Gastroesophageal sphincter (tissue), 4 donors: ENCODE results near the gene KMT2C. TPM values are rescaled to one million over a fixed set of nuclear protein-coding genes. Genes with fewer than 3 reads are reported as not detected.
"Not testable (repeated sequence)": the region's sequence is repeated elsewhere in the genome, so short reads cannot be mapped to it uniquely, and the experiment has no call there.

Source experiments
- ATAC-seq: fragments of 150-250 bp; one replicate; pipeline ENCODE4 v1.9.1; 2016; ENCODE audit warnings: mild to moderate bottlenecking, moderate library complexity
- H3K27ac ChIP-seq, 4 donors: fragments of 200-600 bp; sonication (generic) in 3 of 4; 1 replicate in 3 of 4; 2 replicates in 1 of 4; pipeline ENCODE4 v1.5.1; 2016 to 2019
- H3K27me3 ChIP-seq: fragments of 200-600 bp; sonication (generic); one replicate; pipeline ENCODE4 v1.5.1; 2019
- H3K36me3 ChIP-seq, 2 donors: fragments of 200-600 bp; sonication (generic); one replicate each; pipeline ENCODE4 v1.5.1; 2019; ENCODE audit warnings: control low read depth in 1 of 2
- H3K4me1 ChIP-seq, 3 donors: fragments of 200-600 bp; sonication (generic); 1 replicate in 2 of 3; 2 replicates in 1 of 3; pipeline ENCODE4 v1.5.1; 2016 to 2019; ENCODE audit warnings: control low read depth in 2 of 3
- H3K4me3 ChIP-seq, 2 donors: fragments of 200-600 bp; sonication (generic); one replicate each; pipeline ENCODE4 v1.5.1; 2019; ENCODE audit warnings: mild to moderate bottlenecking in 1 of 2, moderate library complexity in 1 of 2
- H3K9me3 ChIP-seq, 3 donors: fragments of 200-600 bp; sonication (generic); one replicate each; pipeline ENCODE4 v1.5.1; 2017 to 2019; ENCODE audit warnings: control low read depth in 2 of 3
- CTCF ChIP-seq, 4 experiments: fragments of 200-600 bp in 2 of 4; fragments of 450-650 bp in 2 of 4; sonication (generic) in 1 of 4; IDR thresholded peaks; one replicate each; pipeline ENCODE4 v1.5.1; 2017 to 2019; ENCODE audit warnings: antibody characterized with exemption in 4 of 4, mild to moderate bottlenecking in 2 of 4, moderate library complexity in 2 of 4
- EP300 ChIP-seq: sonication (generic); formaldehyde crosslinking; IDR thresholded peaks from one replicate; pipeline ENCODE4 v1.6.1; 2017; ENCODE audit warnings: antibody characterized with exemption, mild to moderate bottlenecking
- POLR2A ChIP-seq, 2 donors: fragments of 450-650 bp; IDR thresholded peaks; one replicate each; pipeline ENCODE4 v1.6.1; 2017; ENCODE audit warnings: antibody characterized with exemption in 2 of 2, mild to moderate bottlenecking in 2 of 2, moderate library complexity in 1 of 2
- POLR2AphosphoS5 ChIP-seq: sonication (generic); formaldehyde crosslinking; IDR thresholded peaks from one replicate; pipeline ENCODE4 v1.6.1; 2017; ENCODE audit warnings: antibody characterized with exemption
- WGBS, 2 donors: methylation state at CpG; one replicate each; pipeline ENCODE4 v1.1.5; 2018; ENCODE audit warnings: low coverage in 1 of 2; 5-methylcytosine and 5-hydroxymethylcytosine counted together
- total RNA-seq, 4 donors: library from RNA; depleted of rRNA; stranded (reverse); fragments of >200 nt; gene quantifications; one replicate each; pipeline ENCODE4 v1.1.0, GENCODE V29; 2016

Gene KMT2C
- total RNA-seq, 4 donors from 2014 or later, result 63.0 to 84.8 (median 75.5) TPM

- Histone ChIP-seq H3K9me3 (no peaks in the 10 kb centered on the region), H3K4me3 (no peak overlapping the region), H3K27ac (no peak overlapping the region), H3K36me3 (no peaks in the 10 kb centered on the region), H3K4me1 (peaks cover 0 to 21% (median 0%) of the 10 kb centered on the region in 3 donors), H3K27me3 (no peaks in the 10 kb centered on the region)
- ATAC-seq, result no peak
- 85 to 90% methylated on average over 2 of the region's 2 CpGs for WGBS, 2 donors
- no peak for TF ChIP-seq CTCF (IDR thresholded peaks at IDR 0.05)
- TF ChIP-seq POLR2AphosphoS5, result no peak
- no peak for TF ChIP-seq POLR2A (IDR thresholded peaks at IDR 0.05)
- no peak for TF ChIP-seq EP300
These were observed 21.0 kb downstream of the KMT2C start for GRCh38 chr7:152414779-152415178.

GRCh38 chr7:152411389-152411788, 24.4 kb downstream of the KMT2C start:
- H3K4me3 ChIP-seq, result peak overlapping the region in 1 of 2 donors; percentile 13
- no peaks in the 10 kb centered on the region for H3K36me3 ChIP-seq
- no peak overlapping the region for H3K27ac ChIP-seq
- H3K27me3 ChIP-seq, result no peaks in the 10 kb centered on the region
- WGBS, 2 donors, result 5 to 12% methylated on average over 5 of the region's 5 CpGs
- no peak for TF ChIP-seq POLR2A (IDR thresholded peaks at IDR 0.05)
- no peak for TF ChIP-seq POLR2AphosphoS5
- TF ChIP-seq EP300, result no peak
- TF ChIP-seq CTCF (IDR thresholded peaks at IDR 0.05), result no peak
- no peaks in the 10 kb centered on the region for H3K9me3 ChIP-seq
- peaks cover 0 to 21% (median 0%) of the 10 kb centered on the region in 3 donors for H3K4me1 ChIP-seq
- ATAC-seq, result no peak

- WGBS, 2 donors, result 10 to 22% methylated on average over 3 of the region's 3 CpGs
- ATAC-seq, result no peak
These were observed 29.3 kb downstream of the KMT2C start for GRCh38 chr7:152406491-152406890.

GRCh38 chr7:152406030-152406429, 29.8 kb downstream of the KMT2C start:
- peak; percentile 9 for ATAC-seq
- 43 to 52% methylated on average over 2 of the region's 2 CpGs for WGBS, 2 donors
- H3K36me3 ChIP-seq, result not testable (repeated sequence)

More at GRCh38 chr7:152406491-152406890, 29.3 kb downstream of the KMT2C start:
- Histone ChIP-seq H3K4me1 (peaks cover 0 to 10% (median 0%) of the 10 kb centered on the region in 3 donors), H3K27me3 (no peaks in the 10 kb centered on the region), H3K27ac (no peak overlapping the region), H3K9me3 (no peaks in the 10 kb centered on the region), H3K4me3 (no peak overlapping the region), H3K36me3 (no peaks in the 10 kb centered on the region)
- TF ChIP-seq POLR2AphosphoS5, result no peak
- no peak for TF ChIP-seq CTCF (IDR thresholded peaks at IDR 0.05)
- no peak for TF ChIP-seq POLR2A (IDR thresholded peaks at IDR 0.05)
- TF ChIP-seq EP300, result no peak

GRCh38 chr7:152403726-152404125, 32.1 kb downstream of the KMT2C start:
- H3K36me3 ChIP-seq, result no peaks in the 10 kb centered on the region
- no peaks in the 10 kb centered on the region for H3K9me3 ChIP-seq
- H3K4me3 ChIP-seq, result no peak overlapping the region
- peaks cover 0 to 6% (median 0%) of the 10 kb centered on the region in 3 donors for H3K4me1 ChIP-seq
- no peak overlapping the region for H3K27ac ChIP-seq
- WGBS, 2 donors, result 35 to 36% methylated on average over 4 of the region's 4 CpGs
- TF ChIP-seq EP300 (no peak), CTCF (IDR thresholded peaks at IDR 0.05) (no peak), POLR2AphosphoS5 (no peak), POLR2A (IDR thresholded peaks at IDR 0.05) (no peak)
- ATAC-seq, result peak; percentile 10
- H3K27me3 ChIP-seq, result no peaks in the 10 kb centered on the region

More at GRCh38 chr7:152406030-152406429, 29.8 kb downstream of the KMT2C start:
- H3K4me3 ChIP-seq, H3K27me3 ChIP-seq, H3K4me1 ChIP-seq, H3K9me3 ChIP-seq, H3K27ac ChIP-seq: not testable (repeated sequence)
